Kidney glomerular epithelial cell (primary cell): ENCODE results near the gene PDHX.
"Not testable (repeated sequence)": the region's sequence is repeated elsewhere in the genome, so short reads cannot be mapped to it uniquely, and the experiment has no call there.

ENCODE experiments used
- DNase-seq: peaks from one replicate; lab custom pipeline; 2025; lab: John Stamatoyannopoulos, UW

Gene PDHX

GRCh38 chr11:34916015-34916842 is at the start of gene PDHX, which contains the start of gene APIP:
TSS of gene PDHX (plus strand) at chr11:34916618. CDS start at chr11:34916656, 38 bp downstream.
TSS of gene APIP (minus strand) at chr11:34916379. CDS start at chr11:34916284, 95 bp downstream.
- peak; percentile 92 for DNase-seq

GRCh38 chr11:34869425-34869824 is 47.0 kb upstream of the PDHX start:
- DNase-seq, result no peak

GRCh38 chr11:34870548-34871196 is 45.7 kb upstream of the PDHX start:
- DNase-seq, result no peak

- DNase-seq, result no peak
Measured at GRCh38 chr11:34874202-34874601, 42.2 kb upstream of the PDHX start.

- DNase-seq, result no peak
Measured at GRCh38 chr11:34877375-34877975, 38.9 kb upstream of the PDHX start.

DNA sequence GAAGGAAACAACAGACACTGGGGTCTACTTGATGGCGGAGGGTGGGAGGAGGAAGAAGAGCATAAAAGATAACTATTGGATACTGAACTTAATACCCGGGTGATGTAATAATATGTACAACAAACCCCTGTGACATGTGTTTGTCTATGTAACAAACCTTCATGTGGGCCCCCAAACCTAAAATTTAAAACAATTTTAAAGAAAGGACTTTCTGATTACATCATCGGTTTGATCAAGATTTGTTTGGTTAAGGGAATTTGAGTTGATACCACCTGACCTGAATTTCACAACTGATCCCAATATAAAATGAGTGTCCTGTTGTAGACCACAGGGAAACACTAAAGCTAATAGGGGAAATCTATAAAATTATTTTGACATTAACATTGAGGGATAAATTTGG is 34.5 kb upstream of the PDHX start:
- no peak for DNase-seq

DNA sequence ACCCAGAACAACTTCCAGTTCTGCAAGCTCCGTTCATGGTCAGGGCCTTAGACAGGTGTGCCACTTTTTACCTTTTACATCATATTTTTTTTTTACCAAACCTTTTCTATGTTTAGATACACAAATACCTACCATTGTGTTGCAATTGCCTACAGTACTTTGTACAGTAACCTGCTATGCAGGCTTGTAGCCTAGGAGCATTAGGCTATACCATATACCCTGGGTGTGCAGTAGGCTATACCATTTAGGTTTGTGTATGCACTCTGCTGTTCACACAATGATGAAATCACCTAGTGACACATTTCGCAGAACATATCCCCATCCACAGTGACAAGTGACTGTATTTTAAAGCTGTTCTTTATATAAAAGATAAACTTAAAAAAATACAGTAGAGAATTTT is 29.8 kb upstream of the PDHX start:
- DNase-seq, result no peak

- DNase-seq, result no peak
Measured at GRCh38 chr11:34887260-34887659, 29.2 kb upstream of the PDHX start.

- no peak for DNase-seq
Measured at GRCh38 chr11:34890089-34890488, 26.3 kb upstream of the PDHX start.

GRCh38 chr11:34890812-34891211 is 25.6 kb upstream of the PDHX start:
- DNase-seq, result peak; percentile 58

- DNase-seq, result no peak
Measured at GRCh38 chr11:34891611-34892010, 24.8 kb upstream of the PDHX start.

DNA sequence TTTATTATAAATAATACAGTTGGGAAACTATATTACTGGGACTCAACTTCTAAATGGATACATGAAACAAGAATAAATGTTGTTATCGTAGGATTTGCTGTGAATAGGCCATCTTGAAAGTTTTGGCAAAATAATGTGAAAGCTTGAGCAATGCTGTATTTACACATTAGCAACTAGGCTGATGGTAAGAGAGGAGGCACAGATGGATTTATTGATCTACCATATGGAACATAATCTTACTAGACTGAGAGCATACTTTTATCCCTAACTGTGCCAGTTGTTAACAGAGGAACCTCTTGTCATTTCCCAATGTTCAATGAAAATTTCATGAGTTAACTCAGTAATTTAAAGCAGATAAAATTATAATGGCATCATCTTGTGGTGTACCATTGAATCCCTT is 23.0 kb upstream of the PDHX start:
- DNase-seq, result no peak

DNA sequence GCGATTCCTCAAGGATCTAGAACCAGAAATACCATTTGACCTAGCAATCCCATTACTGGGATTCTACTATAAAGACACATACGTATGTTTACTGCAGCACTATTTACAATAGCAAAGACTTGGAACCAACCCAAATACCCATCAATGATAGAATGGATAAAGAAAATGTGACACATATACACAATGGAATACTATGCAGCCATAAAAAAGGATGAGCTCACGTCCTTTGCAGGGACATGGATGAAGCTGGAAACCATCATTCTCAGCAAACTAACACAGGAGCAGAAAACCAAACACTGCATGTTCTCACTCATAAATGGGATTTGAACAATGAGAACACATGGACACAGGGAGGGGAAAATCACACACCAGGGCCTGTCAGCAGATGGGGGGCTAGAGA is 20.2 kb upstream of the PDHX start:
- DNase-seq, result not testable (repeated sequence)

- no peak for DNase-seq
Measured at GRCh38 chr11:34897171-34897870, 19.1 kb upstream of the PDHX start.

- DNase-seq, result no peak
Measured at GRCh38 chr11:34898474-34898873, 17.9 kb upstream of the PDHX start.

DNA sequence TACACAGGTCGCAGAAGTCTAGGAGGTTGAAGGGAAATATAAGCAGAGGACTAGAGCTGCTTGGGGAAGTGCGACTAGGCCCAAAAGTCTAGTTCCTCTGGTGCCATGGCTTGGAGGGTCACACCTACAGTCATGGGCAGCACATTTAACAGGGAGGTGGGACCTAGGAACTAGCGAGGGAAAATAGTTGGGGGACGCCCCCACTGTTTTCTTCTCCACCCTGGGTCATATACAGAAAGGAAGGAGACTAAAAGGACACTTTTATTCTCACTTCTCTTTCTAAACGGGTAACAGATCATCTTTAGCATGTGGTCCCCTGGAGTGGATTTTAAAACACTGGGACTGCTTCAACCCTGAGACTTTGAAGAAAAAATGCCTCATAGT is 16.8 kb upstream of the PDHX start:
- DNase-seq, result no peak

DNA sequence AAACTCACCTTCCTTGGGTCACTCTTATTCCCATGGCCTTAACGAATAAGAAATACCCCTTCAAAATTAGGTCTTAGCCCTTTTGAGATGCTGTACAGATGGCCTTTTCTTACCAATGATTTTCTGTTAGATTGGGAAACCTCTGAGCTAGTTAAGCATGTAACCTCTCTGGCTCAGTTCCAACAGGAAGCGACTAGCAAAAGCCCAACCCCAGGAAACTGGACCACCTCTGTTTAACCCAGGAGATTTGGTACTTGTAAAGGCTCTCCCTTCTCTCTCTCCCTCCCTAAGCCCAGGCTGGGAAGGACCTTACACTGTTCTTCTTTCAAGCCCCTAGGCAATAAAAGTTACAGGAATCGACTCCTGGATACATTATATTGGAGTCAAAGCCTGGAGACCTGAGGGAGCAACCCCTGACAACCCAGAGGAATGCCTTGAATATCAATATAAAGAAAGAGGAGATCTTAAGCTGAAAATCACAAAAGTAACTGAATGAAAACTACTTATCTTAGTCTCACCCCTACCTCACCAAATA is 11.9 kb upstream of the PDHX start:
- no peak for DNase-seq

DNA sequence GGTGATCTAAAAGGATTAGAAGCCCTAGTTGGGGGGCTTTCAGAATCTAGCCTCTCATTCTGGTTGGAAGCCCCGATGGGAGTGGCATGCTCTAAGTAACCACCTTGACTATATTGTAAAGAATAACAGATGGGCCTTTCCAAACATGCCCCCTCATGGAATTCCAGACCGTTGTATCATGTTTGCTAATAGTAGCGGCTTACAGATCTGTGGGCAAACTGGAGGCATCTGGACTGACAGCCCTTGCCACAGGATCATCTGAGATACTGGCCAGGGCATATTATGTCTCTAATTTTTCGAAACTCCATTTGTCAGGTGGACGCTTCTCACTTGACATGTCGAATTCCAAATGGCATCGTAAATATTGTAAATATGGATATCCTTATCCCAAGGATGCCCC is 10.8 kb upstream of the PDHX start:
- no peak for DNase-seq

DNA sequence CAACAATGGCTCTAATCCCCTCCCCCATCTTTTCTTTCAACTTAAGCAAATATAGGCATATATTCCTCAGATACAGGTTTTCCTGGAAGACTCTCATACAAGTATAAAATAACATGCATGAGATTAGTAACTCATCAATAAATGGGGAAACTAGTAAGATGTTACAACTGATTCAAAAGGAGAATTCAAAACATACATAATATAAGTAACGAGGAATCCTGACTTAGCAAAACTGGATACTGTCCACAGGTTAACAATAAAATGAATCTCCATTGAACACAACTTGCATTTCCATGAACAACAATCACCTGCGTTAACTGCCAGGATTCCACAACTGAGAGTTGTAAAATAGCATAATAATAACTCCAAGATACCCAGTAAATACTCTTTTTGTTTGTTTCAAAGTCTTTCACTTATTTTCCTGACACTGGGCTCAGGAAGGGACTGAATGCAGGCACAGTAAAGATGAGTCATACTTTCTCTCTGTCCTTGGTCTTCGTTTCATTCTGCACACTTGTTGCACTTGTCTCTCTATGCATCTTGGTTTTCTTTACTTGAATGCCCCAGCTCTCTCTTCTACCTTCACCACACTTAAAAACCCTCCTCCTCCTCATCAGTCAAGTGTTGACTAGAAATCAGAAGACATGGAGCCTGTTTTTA is 8.4 kb upstream of the PDHX start:
- DNase-seq, result no peak

DNA sequence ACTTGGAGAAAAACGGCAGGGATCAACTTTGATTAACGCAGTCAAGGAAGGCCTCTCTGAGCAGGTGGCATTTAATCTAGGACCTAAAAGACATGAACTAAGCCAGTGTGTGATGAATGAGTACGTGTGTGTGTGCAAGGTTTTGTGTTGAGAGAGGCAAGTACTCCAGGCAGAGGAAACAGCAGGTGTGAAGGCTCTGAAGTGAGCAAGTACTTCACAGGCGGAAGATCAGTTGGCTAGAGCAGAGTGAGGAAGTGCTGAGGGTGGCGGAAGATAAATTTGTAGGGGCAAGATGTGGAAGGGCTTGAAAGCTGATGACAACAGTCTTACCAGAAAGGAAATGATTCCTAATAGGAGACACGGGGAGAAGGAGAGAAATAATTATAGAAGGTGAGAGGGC is 7.0 kb upstream of the PDHX start:
- DNase-seq, result no peak

GRCh38 chr11:34909955-34910354 is 6.5 kb upstream of the PDHX start:
- no peak for DNase-seq

GRCh38 chr11:34910817-34911216 is 5.6 kb upstream of the PDHX start:
- no peak for DNase-seq
